HL-60 (cell line): ENCODE data around the gene SLC29A3.

Experiments
- DNase-seq, 2 experiments: peaks; one replicate each; pipeline ENCODE4 v3.0.0-alpha.2; 2010 to 2020; ENCODE audit warnings: low read depth in 1 of 2, low spot score in 1 of 2
- H3K27ac ChIP-seq: fragments of 250-450 bp; sonication (Bioruptor Pico); replicated peaks from 2 replicates; pipeline ENCODE4 v1.5.1; 2020; ENCODE audit warnings: mild to moderate bottlenecking, moderate library complexity
- H3K27me3 ChIP-seq: fragments of 250-450 bp; sonication (Bioruptor Pico); 2 replicates; pipeline ENCODE4 v1.5.1; 2021; ENCODE audit warnings: mild to moderate bottlenecking, moderate library complexity; ENCODE audit not compliant: insufficient read depth, poor library complexity, severe bottlenecking
- H3K4me3 ChIP-seq: replicated peaks from 2 replicates; pipeline ENCODE4 v1.5.1; 2011; ENCODE audit warnings: mild to moderate bottlenecking, control low read depth, low read length; ENCODE audit not compliant: insufficient read depth
- CTCF ChIP-seq: IDR thresholded peaks from one replicate; pipeline ENCODE4 v1.5.1; 2011; ENCODE audit warnings: low read length, control low read depth, inconsistent platforms; ENCODE audit not compliant: insufficient read depth
- GABPA ChIP-seq: IDR thresholded peaks from 2 replicates; pipeline ENCODE4 v1.6.1; 2012; ENCODE audit warnings: low read depth
- POLR2AphosphoS5 ChIP-seq: IDR thresholded peaks from 2 replicates; pipeline ENCODE4 v1.6.1; 2012; ENCODE audit warnings: low read depth
- SPI1 ChIP-seq: IDR thresholded peaks from 2 replicates; pipeline ENCODE4 v1.6.1; 2012; ENCODE audit warnings: low read depth, mild to moderate bottlenecking, borderline replicate concordance
- TF ChIP-seq, protein P1 (sequence below): IDR thresholded peaks from 2 replicates; pipeline ENCODE4 v1.6.1; 2012; ENCODE audit warnings: low read depth; ENCODE audit not compliant: insufficient replicate concordance

The SLC29A3 gene

DNA sequence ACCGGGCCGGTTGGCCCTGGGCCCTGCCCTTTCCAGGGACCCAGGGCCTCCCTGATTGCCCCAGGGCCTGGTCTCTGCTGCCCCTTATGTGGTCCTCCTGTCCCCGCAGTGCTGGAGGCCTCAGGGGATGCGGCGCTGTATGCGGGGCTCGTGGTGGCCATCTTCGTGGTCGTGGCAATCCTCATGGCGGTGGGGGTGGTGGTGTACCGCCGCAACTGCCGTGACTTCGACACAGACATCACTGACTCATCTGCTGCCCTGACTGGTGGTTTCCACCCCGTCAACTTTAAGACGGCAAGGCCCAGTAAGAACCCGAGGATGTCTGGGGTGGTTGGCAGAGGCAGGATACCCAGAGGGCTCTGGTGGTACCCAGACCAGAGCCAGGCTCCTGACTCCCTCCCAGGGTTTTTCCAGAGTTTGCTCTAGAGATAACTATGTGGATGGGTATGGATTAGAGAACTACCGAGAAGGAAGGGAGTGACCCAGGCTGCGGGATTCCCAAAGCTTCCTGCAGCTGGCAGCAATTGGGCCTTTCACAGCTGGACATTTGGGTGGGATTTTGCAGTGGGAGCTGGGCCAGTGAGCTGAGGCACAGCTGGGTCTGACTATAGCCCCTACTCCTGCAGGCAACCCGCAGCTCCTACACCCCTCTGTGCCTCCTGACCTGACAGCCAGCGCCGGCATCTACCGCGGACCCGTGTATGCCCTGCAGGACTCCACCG lies 28.1 kb upstream of the SLC29A3 start:
- no peak for DNase-seq
- no peak for TF ChIP-seq CTCF
- TF ChIP-seq, protein P1, sequence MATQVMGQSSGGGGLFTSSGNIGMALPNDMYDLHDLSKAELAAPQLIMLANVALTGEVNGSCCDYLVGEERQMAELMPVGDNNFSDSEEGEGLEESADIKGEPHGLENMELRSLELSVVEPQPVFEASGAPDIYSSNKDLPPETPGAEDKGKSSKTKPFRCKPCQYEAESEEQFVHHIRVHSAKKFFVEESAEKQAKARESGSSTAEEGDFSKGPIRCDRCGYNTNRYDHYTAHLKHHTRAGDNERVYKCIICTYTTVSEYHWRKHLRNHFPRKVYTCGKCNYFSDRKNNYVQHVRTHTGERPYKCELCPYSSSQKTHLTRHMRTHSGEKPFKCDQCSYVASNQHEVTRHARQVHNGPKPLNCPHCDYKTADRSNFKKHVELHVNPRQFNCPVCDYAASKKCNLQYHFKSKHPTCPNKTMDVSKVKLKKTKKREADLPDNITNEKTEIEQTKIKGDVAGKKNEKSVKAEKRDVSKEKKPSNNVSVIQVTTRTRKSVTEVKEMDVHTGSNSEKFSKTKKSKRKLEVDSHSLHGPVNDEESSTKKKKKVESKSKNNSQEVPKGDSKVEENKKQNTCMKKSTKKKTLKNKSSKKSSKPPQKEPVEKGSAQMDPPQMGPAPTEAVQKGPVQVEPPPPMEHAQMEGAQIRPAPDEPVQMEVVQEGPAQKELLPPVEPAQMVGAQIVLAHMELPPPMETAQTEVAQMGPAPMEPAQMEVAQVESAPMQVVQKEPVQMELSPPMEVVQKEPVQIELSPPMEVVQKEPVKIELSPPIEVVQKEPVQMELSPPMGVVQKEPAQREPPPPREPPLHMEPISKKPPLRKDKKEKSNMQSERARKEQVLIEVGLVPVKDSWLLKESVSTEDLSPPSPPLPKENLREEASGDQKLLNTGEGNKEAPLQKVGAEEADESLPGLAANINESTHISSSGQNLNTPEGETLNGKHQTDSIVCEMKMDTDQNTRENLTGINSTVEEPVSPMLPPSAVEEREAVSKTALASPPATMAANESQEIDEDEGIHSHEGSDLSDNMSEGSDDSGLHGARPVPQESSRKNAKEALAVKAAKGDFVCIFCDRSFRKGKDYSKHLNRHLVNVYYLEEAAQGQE, result no peak
- no peak for TF ChIP-seq SPI1
- no peak for TF ChIP-seq POLR2AphosphoS5
- no peak for TF ChIP-seq GABPA
- Histone ChIP-seq H3K27me3 (no peaks in the 10 kb centered on the region), H3K27ac (no peak overlapping the region), H3K4me3 (no peak overlapping the region)

- TF ChIP-seq CTCF, result no peak
- TF ChIP-seq POLR2AphosphoS5, result no peak
- no peak for TF ChIP-seq SPI1
- TF ChIP-seq GABPA, result no peak
- TF ChIP-seq, protein P1, result no peak
- Histone ChIP-seq H3K27ac (no peak overlapping the region), H3K4me3 (no peak overlapping the region), H3K27me3 (no peaks in the 10 kb centered on the region)
- no peak for DNase-seq
Observed at GRCh38 chr10:71291528-71291900, 27.5 kb upstream of the SLC29A3 start.

GRCh38 chr10:71292624-71293445 lies 26.2 kb upstream of the SLC29A3 start:
- Histone ChIP-seq H3K27me3 (no peaks in the 10 kb centered on the region), H3K4me3 (no peak overlapping the region), H3K27ac (no peak overlapping the region)
- no peak for TF ChIP-seq SPI1
- TF ChIP-seq CTCF, result no peak
- TF ChIP-seq GABPA, result no peak
- TF ChIP-seq POLR2AphosphoS5, result no peak
- TF ChIP-seq, protein P1, result no peak
- DNase-seq, result no peak
